ENCODE data around the gene TCAF1.
"Not testable (repeated sequence)": the region's sequence is repeated elsewhere in the genome, so short reads cannot be mapped to it uniquely, and the experiment has no call there.

DNA sequence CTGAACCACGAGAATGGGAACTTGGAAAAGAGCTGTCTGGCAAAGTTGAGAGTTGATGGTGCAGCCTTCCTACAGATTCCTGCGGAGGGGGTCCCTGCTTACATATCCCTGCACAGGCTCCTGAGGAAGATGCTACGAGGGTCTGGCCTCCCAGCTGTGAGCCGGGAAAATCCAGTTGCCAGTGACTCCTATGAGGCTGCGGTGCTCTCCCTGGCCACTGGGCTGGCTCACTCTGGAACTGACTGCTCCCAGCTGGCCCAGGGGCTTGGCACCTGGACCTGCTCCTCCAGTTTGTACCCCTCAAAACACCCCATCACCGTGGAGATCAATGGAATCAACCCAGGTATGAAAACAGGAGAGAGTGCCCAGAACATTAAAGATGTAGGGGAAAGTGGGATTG is 91.3 kb downstream of the TCAF1 start:
- TF ChIP-seq, protein P1, sequence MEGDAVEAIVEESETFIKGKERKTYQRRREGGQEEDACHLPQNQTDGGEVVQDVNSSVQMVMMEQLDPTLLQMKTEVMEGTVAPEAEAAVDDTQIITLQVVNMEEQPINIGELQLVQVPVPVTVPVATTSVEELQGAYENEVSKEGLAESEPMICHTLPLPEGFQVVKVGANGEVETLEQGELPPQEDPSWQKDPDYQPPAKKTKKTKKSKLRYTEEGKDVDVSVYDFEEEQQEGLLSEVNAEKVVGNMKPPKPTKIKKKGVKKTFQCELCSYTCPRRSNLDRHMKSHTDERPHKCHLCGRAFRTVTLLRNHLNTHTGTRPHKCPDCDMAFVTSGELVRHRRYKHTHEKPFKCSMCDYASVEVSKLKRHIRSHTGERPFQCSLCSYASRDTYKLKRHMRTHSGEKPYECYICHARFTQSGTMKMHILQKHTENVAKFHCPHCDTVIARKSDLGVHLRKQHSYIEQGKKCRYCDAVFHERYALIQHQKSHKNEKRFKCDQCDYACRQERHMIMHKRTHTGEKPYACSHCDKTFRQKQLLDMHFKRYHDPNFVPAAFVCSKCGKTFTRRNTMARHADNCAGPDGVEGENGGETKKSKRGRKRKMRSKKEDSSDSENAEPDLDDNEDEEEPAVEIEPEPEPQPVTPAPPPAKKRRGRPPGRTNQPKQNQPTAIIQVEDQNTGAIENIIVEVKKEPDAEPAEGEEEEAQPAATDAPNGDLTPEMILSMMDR (IDR thresholded peaks at IDR 0.05) = not testable (repeated sequence)
- not testable (repeated sequence) for TF ChIP-seq POLR2A (IDR thresholded peaks at IDR 0.05)
